A204.1 (cell line): Measurements from ENCODE around the gene CETP.
"Not testable (repeated sequence)": the region's sequence is repeated elsewhere in the genome, so short reads cannot be mapped to it uniquely, and the experiment has no call there.

Experiments
- FAIRE-seq: peaks from 2 replicates; lab custom pipeline; 2012; peaks lifted over from hg19 to GRCh38; lab: Jason Lieb, UNC

CETP gene

GRCh38 chr16:56981729-56982271 is 20.1 kb downstream of the CETP start:
- no peak for FAIRE-seq

DNA sequence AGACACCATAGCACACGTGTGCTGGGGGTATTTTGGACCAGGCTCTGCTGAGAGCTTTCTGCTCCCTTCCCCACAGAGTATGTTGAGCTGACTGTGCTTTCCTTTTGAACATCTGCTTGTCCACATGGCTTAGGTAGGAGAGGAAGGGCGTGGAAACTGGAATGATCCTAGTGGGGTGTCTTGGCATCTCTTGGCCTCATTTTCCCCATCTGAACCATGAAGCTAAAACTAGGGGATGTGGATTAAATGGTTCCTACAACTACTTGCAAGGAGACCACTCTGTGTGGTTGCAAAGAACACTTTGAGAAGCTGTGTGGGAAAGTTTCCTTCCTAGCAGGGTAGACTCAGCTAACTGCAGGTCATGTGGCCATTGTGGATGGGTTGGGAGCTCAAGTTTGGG is 20.9 kb downstream of the CETP start:
- FAIRE-seq = no peak

GRCh38 chr16:56983211-56983751 is 21.5 kb downstream of the CETP start:
- FAIRE-seq = no peak

DNA sequence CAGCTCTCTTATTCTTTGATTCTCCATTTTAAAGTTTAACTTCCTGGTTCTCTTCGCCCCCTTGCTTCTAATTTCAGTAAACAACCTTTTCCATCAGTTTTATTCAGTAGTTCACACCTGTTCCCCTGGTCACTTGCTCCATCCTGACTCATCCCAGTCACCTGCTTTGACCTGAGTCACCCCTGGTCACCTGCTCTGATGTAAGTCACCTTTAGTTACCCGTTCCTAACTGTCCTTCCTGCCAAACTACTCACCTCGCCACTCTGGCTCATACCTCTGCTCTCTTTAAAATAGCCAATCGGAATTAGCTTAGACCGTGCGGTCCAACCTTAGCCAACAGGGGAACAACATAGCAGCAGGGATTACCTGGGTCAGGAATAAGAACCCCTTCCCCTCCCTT is 22.9 kb downstream of the CETP start:
- FAIRE-seq = no peak

GRCh38 chr16:56985288-56985961 is 23.7 kb downstream of the CETP start:
- FAIRE-seq = no peak

DNA sequence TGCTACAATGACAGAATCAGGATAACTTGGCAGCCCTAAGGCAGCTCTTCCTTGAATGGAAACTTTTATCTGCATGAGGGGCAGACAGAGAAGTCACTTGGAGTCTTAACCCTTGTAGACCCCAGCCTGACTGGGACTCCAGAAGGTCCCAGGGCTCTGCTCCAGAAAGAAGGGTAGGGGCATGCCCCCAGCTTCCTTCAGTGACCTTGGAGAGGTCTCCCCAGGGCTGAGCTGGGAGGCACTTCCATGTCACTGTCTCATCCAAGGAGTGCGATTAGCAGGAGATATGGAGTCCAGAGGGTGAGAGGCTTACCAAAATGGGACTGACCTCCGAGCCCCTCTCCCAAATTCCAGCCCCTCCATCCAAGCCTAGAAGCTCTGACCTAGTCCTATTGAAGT is 24.2 kb downstream of the CETP start:
- no peak for FAIRE-seq

DNA sequence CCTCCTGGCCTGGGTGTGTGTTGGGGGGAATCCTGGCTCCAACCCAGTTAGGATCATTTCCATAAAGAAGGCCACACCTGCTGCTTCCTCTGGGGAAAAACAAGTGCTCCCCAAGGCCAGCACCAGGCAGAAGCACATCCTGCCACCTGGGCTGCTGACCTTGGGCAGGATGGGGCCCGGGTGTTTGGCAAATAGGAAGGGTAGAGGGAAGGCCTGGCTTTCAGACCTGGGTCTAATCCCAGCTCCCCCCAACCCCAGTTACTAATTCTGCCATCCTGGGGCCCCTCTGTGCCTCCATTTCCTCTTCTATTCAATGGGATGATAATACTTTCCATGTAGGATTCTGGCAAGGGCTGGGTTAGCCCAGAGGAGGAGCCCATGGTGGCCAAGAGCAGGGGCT is 24.6 kb downstream of the CETP start:
- no peak for FAIRE-seq

- FAIRE-seq = not testable (repeated sequence)
These were observed 25.2 kb downstream of the CETP start for GRCh38 chr16:56986908-56987307.

DNA sequence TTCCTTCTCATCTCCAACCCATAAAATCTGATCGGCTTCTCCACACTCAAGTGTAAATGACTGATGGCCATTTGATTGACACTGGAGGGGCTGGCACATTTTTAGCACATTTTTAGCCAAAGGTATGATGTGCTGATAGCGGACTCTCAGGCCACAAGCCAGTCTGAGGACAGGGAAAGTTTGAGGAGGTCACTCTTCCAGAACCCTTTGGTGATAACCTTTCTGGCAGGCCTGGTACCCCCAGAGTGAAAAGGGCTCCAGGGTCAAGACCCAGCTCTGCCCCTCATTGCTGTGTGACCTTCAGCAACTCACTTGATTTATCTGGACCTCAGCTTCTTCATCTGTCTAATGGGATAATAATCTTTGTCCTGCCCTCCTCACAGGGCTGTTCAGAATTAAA is 25.9 kb downstream of the CETP start:
- FAIRE-seq = no peak

- FAIRE-seq = no peak
These were observed 26.6 kb downstream of the CETP start for GRCh38 chr16:56988161-56988947.

- no peak for FAIRE-seq
These were observed 27.5 kb downstream of the CETP start, which contains the start of gene NLRC5 for GRCh38 chr16:56988948-56989945. TSS of gene NLRC5 (plus strand) at chr16:56989557. CDS start at chr16:57020713, 31,156 bp downstream.

GRCh38 chr16:56989988-56990387 is 28.2 kb downstream of the CETP start:
- FAIRE-seq = no peak

GRCh38 chr16:56990407-56991286 is 28.9 kb downstream of the CETP start:
- FAIRE-seq = no peak

- not testable (repeated sequence) for FAIRE-seq
These were observed 30.7 kb downstream of the CETP start for GRCh38 chr16:56992431-56992830.

DNA sequence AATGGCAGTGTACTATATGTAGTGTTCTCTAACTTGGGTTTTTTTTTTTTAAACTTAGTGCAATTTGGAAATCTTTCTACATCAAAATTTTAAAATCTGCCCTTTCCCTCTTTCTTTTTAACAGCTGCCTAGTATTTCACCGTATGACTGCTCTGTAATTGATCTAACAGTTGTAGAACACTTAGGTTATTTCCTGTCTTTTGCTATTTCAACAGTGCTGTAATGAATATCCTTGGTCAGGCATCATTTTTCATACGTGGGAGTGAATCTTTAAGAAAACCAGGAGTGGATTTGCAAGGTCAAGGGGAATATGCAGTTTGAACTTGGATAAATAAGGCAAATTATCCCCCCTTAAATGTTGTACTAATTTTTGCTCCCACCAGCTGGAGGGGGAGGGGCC is 31.5 kb downstream of the CETP start:
- no peak for FAIRE-seq

DNA sequence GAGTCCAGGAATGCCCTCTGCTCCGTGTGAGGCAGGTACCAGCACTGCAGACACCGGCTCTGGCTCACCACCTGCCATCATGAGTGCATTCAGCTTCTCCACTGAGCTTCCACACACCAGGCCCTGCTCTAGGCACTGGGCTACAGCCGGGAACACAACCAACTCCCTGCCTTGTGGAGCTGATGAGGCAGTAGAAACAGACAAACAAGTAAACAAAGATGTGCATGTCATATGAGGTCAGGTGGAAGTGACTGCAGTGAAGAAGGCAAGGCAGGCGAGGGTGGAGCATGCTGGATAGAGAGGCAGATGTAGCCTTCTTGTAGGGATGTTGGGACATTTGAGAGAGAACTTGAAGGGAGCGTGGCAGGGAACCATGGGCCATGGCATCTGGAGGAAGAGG is 32.6 kb downstream of the CETP start:
- no peak for FAIRE-seq

DNA sequence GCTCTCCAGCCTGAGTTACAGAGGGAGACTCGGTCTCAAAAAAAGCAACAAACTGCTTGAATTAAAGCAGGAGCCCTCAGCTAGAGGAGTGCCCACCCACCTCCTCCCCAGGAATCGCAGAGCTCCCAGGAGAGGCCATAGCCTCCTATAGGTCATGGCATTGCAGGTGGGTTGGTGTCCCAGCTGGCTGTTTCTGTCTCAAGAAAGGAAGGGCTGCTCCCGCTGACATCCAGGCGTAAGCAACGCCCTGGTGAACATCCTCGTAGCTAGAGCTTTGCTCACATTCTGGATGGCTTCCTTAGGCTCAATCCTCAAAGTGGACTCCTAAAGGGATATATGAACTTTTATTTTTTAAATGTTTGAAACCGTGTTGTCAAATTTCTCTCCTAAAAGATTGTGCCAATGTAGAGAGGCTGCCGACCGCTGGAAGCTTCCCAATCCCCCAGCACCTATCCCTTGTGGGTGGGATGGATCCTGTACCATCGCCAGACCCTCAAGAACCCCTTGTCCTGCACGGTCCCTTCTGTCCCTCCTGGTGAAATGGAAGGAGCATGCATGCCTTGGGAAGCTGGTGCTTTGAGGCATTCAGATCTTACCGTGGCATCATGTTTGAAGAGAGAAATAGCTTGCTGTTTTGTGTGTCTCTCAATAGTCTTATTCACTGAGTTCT is 33.5 kb downstream of the CETP start:
- FAIRE-seq = no peak

DNA sequence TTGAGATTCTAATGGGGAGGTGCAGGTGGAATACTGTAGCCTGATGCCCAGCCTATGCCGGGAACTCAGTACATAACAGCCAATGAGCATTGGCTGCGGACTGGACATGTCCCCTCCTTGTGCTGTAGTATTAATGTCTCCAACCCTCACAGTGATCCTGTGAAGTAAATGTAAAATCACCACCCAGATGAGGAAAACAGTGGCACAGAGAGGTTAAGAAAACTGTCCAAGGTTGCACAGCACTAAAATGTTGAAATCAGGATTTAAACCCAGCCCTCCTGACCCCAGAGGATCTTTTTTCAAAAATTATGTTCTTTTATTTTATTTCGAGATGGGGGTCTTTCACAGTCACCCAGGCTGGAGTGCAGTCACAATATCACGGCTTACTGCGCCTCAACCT is 35.5 kb downstream of the CETP start:
- no peak for FAIRE-seq

GRCh38 chr16:56997931-56998330 is 36.2 kb downstream of the CETP start:
- FAIRE-seq = no peak

GRCh38 chr16:56998352-56998751 is 36.6 kb downstream of the CETP start:
- no peak for FAIRE-seq
